GM18498 (cell line): ENCODE measurements around the gene PAEP.
"Not testable (repeated sequence)": the region's sequence is repeated elsewhere in the genome, so short reads cannot be mapped to it uniquely, and the experiment has no call there.

Source experiments
- ATAC-seq: cut with Tn5 transposase; IDR thresholded peaks from one replicate; pipeline ENCODE4 v1.9.1; 2021; ENCODE audit warnings: mild to moderate bottlenecking, moderate library complexity; ENCODE audit not compliant: unreplicated experiment

Gene PAEP

GRCh38 chr9:135561391-135562234 is at the start of gene PAEP:
PAEP (plus strand) TSS chr9:135561756.
- no peak for ATAC-seq

DNA sequence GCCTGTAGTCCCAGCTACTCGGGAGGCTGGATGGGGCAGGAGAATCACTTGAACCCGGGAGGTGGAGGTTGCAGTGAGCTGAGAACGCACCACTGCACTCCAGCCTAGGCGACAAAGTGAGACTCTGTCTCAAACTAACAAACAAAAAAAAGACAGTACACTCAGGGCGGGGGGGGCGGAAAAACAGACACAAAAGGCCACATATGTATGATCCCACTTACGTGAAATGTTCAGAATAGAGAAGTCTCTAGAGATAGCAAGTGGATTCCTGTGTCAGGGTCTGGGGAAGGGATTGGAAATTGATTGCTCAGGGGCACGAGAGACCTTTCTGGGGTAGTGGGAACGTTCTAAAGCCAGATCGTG is 49.3 kb upstream of the PAEP start:
- no peak for ATAC-seq

DNA sequence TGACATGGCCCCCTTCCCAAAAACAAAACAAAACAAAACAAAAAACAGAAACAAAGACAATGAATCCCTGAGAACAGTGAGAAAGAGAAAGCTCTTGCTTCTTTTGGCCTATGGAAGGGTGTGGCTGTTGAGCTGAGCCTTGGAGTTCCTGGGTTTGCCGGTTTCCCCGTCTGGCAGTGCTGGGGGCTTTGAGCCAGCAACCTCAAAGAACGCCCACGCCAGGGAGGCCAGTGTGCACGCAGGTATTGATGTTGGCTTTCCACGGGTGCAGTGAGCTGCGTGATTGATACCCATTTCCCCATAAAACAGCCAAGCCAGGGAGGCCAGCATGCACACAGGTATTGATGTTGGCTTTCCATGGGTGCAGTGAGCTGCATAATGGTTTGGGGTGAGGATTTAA is 48.7 kb upstream of the PAEP start:
- no peak for ATAC-seq

DNA sequence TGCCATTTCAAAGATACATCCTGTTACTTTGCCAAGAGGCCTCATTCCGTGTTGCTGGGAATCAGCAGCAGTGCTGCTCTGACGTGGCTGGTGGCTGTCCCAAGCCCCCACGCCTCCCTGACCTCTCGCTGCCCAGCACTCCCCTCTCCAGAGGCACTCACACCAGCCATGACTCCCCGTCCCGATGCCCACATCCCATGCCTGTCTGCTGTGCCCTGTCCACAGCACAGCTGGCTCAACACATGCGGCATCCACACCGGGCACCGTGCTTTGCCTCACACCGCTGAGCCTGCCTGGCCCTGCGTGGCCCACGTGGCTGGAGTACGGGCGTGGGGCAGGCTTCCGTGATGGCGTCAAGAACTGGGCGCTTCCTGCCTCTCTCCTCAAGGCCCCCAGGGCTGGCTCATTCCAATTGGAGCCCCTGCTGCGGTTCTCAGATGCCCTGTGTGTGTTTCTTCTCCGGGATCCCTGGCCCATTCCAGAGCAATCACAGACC is 48.2 kb upstream of the PAEP start:
- ATAC-seq, result no peak

- ATAC-seq, result not testable (repeated sequence)
Observed at GRCh38 chr9:135513906-135514305, 47.6 kb upstream of the PAEP start.

- ATAC-seq, result no peak
Observed at GRCh38 chr9:135514342-135515082, 47.0 kb upstream of the PAEP start.

DNA sequence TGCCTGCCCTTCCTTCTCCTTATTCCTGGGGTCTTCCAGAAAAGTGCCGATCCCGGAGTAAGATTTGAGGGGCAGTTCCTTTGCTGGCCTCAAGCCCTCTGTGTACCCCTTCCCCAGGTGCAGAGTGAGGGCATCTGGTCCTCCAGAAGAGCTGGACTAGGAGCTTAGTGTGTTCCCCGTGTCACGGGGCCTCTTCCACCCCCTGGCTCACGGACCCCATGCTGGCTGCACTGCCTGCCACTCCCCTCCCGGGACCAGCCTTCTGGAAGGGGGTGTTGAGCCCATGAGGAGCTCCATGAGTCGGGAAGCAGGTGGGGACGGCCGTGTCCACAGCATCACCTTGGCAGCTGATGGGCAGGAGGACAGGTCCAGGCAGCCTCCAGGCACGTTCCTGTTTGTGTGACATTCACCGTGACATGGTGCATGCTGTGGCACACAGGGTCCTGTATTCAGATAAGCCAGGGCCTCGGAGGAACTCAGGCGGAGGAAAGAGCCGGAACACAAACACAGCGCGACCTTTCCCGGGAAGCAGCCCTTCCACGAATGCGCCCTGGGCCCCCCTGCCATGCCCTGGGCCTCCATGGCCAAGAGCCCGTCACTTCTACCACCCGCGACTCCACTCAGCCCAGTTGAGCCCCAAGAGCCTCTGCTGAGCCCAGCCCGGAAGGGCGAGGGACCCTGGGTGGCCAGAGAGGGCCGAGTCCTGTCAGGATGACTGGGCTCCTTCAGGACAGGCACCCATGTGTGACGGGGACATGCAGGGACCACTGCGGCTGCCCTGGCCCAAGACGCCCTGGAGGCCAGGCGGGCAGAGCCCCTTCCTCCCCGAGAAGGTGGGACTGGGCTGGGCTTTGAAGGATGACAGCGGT is 46.2 kb upstream of the PAEP start:
- no peak for ATAC-seq

GRCh38 chr9:135516132-135516860 is 45.3 kb upstream of the PAEP start:
- no peak for ATAC-seq

DNA sequence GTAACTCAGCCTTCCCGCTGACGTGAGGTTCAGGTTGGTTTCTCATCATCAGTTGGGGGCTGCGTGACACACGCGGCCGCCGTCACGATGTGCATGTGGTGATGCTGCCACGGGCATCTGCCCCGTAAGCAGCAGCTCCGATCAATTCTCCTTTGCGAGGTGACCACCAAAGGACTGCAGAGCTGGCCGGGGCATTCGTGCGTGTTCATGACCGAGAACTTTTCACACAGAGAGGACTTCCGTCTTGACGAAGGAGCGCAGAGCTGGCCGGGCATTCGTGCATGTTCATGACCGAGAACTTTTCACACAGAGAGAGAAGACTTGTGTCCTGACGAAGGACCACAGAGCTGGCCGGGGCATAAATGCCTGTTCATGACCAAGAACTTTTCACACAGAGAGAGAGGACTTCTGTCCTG is 44.1 kb upstream of the PAEP start:
- no peak for ATAC-seq

GRCh38 chr9:135519179-135519971 is 42.2 kb upstream of the PAEP start:
- ATAC-seq, result no peak

DNA sequence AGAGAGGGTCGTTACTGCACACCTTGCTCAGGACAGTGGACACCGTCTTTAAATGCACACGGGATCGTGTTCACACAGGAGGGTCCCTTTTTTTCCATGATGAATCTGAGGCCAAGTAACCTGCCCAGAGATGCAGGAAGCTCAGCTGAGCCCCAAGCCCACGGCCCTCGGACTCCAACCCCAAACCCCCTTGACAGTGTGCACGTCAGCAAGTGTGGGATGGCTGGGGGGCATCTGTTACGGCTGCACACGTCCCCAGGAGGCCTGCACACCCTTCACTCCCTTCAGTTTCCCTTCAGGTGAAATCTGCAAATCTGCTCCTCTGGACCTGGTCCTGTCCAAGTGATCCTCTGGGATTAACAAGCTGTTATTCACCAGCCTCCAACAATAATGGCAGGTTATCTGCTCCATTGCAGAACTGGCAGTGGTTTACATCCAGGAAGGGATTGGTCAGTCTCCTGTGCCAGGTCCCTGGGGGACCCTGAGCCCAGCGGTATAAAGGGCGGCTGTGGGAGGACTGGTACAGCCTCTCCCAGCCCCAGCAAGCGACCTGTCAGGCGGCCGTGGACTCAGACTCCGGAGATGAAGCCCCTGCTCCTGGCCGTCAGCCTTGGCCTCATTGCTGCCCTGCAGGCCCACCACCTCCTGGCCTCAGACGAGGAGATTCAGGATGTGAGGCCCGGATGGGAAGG is 40.5 kb upstream of the PAEP start, which contains the start of gene LCN1:
LCN1 (plus strand) TSS at position 525 of the 692 bp plus-strand sequence; CDS start at position 583, 58 bp downstream.
- ATAC-seq, result no peak

DNA sequence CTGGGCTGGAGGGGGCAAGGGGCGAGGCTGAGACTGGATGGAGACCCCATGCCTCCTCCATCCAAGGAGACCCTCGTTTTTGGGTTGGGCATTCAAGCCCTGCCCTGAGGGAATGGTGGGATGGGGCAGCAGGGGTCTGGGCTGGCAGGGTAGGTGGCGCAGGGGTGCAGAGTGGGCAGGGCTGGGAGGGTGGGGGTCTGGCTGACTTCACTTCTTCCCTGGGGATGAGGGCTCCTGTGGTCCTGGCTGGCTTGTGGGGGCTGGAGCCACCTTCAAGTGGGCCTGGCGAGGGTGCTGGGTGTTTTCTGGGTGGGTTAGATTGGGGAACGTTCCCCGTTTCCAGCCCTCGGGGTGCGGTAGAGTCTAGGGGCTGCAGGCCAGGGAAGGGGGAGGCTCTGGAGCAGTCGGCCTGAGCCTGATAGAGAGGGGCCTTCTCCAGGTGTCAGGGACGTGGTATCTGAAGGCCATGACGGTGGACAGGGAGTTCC is 39.9 kb upstream of the PAEP start:
- ATAC-seq, result no peak

DNA sequence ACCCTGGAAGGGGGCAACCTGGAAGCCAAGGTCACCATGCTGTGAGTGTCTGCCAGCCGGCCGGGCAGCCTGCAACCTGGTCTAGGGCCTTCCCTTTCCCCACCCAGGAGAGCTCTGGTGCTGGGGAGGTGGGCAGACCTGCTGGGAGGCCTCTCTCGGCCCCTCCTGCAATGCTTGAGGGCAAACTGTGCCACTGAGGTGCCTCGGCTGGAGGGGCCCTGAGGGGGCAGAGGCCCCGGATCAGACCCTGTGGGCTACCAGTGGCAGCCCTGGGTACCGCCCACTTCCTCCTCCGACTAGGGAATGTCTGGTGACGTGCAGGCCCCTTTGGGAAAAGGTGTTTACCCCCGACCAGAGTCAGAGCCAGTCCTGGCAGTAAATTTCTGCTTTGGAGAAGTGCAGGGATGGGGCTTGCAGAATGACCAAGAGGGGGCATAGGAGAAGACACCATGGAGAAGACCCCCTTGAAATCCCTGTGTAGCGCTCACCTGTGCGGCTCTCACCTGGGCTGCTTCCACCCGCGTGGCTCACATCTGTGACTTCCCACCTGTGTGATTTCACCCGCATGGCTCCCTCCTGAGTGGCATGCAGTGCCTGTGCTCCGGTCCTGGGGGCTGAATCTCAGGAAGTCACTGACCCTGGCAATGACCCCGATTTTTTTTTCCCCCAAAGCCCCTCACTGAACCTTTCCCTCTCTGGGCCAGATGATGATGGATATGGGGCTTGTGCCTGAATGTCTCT is 39.2 kb upstream of the PAEP start:
- no peak for ATAC-seq

GRCh38 chr9:135522931-135523330 is 38.6 kb upstream of the PAEP start:
- ATAC-seq, result no peak

DNA sequence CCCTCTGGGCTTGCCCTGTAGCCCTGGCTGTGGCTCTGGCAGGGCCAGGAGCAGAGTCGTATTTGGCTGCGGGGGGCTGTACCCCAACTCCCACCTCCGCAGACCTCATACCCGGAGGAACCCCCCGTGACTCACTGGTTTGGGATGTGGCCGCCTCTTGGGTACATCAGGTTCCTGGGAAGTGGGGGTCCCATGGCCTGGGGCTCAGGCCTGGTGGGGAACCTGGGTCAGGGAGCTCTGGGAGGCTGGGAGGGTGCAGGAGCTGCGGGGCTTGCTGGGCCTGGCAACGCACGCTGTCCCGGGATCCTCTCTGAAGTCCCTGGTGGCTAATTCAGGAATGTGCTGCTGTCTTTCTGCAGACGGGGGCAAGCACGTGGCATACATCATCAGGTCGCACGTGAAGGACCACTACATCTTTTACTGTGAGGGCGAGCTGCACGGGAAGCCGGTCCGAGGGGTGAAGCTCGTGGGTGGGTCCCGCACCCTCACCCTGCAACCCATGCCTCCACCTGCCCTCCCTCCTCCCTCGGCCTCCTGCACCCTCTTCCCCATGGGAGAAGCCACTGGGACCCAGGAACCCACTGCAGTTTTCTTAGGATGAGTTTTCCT is 37.9 kb upstream of the PAEP start:
- no peak for ATAC-seq

DNA sequence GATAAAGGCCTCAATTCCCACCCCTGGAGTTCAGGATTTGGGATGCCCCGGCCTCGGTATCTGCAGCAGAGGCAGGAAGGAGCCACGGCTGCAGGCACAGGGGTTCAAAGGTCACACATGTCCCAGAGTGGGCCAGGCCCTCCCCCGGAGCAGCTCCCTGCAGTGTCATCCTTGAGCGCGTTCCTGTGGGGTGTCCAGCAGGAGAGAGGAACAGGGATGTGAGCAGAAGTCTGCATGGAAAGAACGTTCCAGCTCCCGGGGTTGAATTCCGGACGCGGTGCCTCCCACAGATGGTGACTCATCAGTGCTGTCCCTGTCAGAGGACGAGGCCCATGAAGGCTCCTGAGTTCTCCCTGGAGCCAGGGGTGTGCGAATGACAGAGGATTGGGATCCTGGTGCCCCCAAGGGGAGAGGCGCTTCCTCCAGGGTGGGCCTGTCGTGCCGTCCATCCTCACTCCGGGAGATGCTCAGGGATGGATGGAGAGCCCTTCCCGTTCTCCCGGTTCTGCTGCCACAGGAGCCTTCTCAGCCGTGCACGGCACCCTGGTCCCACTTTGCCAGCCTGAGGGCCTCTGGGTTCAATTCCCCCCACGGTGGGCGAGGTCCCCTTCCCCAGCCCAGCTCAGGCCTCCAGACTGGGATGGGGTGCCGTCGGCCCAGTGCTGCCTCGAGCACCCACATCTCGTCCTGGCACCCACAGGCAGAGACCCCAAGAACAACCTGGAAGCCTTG is 37.3 kb upstream of the PAEP start:
- ATAC-seq, result no peak
